Astrocyte (in vitro differentiated cells and primary cell): ENCODE results near the gene EIF3K.

Experiments
- CTCF ChIP-seq: IDR thresholded peaks from 2 replicates; pipeline ENCODE4 v1.5.1; 2011; ENCODE audit warnings: low read depth, mild to moderate bottlenecking, inconsistent platforms, low read length, moderate library complexity; ENCODE audit not compliant: insufficient read depth
- EZH2 ChIP-seq: IDR thresholded peaks from 2 replicates; pipeline ENCODE4 v1.6.1; 2012; ENCODE audit warnings: mild to moderate bottlenecking, low read length, inconsistent platforms; ENCODE audit not compliant: insufficient read depth

- TF ChIP-seq CTCF (no peak), EZH2 (no peak)
Measured at GRCh38 chr19:38666663-38667511, 47.9 kb downstream of the EIF3K start.
